Neural cell (in vitro differentiated cells): ENCODE measurements around the gene DNAJC5. TPM values are rescaled to one million over a fixed set of nuclear protein-coding genes. Genes with fewer than 3 reads are reported as not detected.

Source experiments
- H2AFZ ChIP-seq: fragments of 200-600, 300-800 bp; sonication (generic), shearing (Covaris generic); 2 replicates; pipeline ENCODE4 v1.6.0; 2014; ENCODE audit warnings: low read depth, mild to moderate bottlenecking, antibody characterized with exemption, low read length, moderate library complexity
- H3F3A ChIP-seq: fragments of 200-600 bp; shearing (Covaris generic); 2 replicates; pipeline ENCODE4 v1.6.1; 2016; ENCODE audit warnings: mild to moderate bottlenecking, moderate library complexity, mixed read lengths, antibody characterized with exemption, low read length; ENCODE audit not compliant: insufficient read depth, poor library complexity, severe bottlenecking
- H3K27ac ChIP-seq: fragments of 200-600, 300-800 bp; sonication (generic), shearing (Covaris generic); 2 replicates; pipeline ENCODE4 v1.5.1; 2014; ENCODE audit warnings: mild to moderate bottlenecking, low read length, moderate library complexity
- H3K27me3 ChIP-seq: fragments of 300-800, 200-600 bp; sonication (generic), shearing (Covaris generic); 2 replicates; pipeline ENCODE4 v1.6.0; 2014; ENCODE audit warnings: mild to moderate bottlenecking, low read depth, low read length, moderate library complexity; ENCODE audit not compliant: insufficient read depth
- H3K36me3 ChIP-seq: fragments of 300-800, 200-600 bp; sonication (generic), shearing (Covaris generic); 2 replicates; pipeline ENCODE4 v1.5.1; 2014; ENCODE audit warnings: mild to moderate bottlenecking, antibody characterized with exemption, low read length, moderate library complexity; ENCODE audit not compliant: insufficient read depth
- H3K4me2 ChIP-seq: fragments of 300-800, 200-600 bp; sonication (generic), shearing (Covaris generic); 2 replicates; pipeline ENCODE4 v1.6.0; 2014; ENCODE audit warnings: mild to moderate bottlenecking, low read length
- H3K4me3 ChIP-seq: fragments of 300-800, 200-600 bp; sonication (generic), shearing (Covaris generic); 2 replicates; pipeline ENCODE4 v1.5.1; 2014; ENCODE audit warnings: mild to moderate bottlenecking, low read length, moderate library complexity
- H3K79me2 ChIP-seq: fragments of 200-600 bp; shearing (Covaris generic); replicated peaks from 2 replicates; pipeline ENCODE4 v1.6.0; 2014; ENCODE audit warnings: mild to moderate bottlenecking, low read length, moderate library complexity; ENCODE audit not compliant: insufficient read depth
- H3K9ac ChIP-seq: fragments of 300-800, 200-600 bp; sonication (generic), shearing (Covaris generic); 2 replicates; pipeline ENCODE4 v1.6.1; 2016; ENCODE audit warnings: mild to moderate bottlenecking, low read length, mixed read lengths
- H3K9me2 ChIP-seq: fragments of 200-600 bp; shearing (Covaris generic); 2 replicates; pipeline ENCODE4 v1.6.1; 2016; ENCODE audit warnings: mild to moderate bottlenecking, low read length, mixed read lengths; ENCODE audit not compliant: insufficient read depth
- H3K9me3 ChIP-seq: fragments of 200-600, 300-800 bp; sonication (generic), shearing (Covaris generic); 2 replicates; pipeline ENCODE4 v1.6.1; 2016; ENCODE audit warnings: mild to moderate bottlenecking, mixed run types, low read length, moderate library complexity, mixed read lengths
- H4K20me1 ChIP-seq: fragments of 200-600 bp; shearing (Covaris generic); 2 replicates; pipeline ENCODE4 v1.6.1; 2016; ENCODE audit warnings: mild to moderate bottlenecking, mixed run types; ENCODE audit not compliant: insufficient read depth
- CTCF ChIP-seq: fragments of 450-650 bp; IDR thresholded peaks from 2 replicates; pipeline ENCODE4 v1.5.1; 2014; ENCODE audit warnings: antibody characterized with exemption, mild to moderate bottlenecking, moderate library complexity; ENCODE audit not compliant: poor library complexity, severe bottlenecking
- EP300 ChIP-seq: fragments of 450-650 bp; conservative IDR thresholded peaks from 2 replicates; pipeline ENCODE4 v1.6.1; 2014; ENCODE audit warnings: antibody characterized with exemption, mild to moderate bottlenecking, moderate library complexity; ENCODE audit not compliant: poor library complexity, severe bottlenecking
- EZH2 ChIP-seq: fragments of 200-600, 300-800 bp; shearing (Covaris generic), sonication (generic); IDR thresholded peaks from 2 replicates; pipeline ENCODE4 v1.6.1; 2014; ENCODE audit warnings: antibody characterized with exemption, low read length, borderline replicate concordance, mild to moderate bottlenecking; ENCODE audit not compliant: insufficient read depth, poor library complexity, severe bottlenecking
- MXI1 ChIP-seq: fragments of 450-650 bp; conservative IDR thresholded peaks from 2 replicates; pipeline ENCODE4 v1.6.1; 2014; ENCODE audit warnings: antibody characterized with exemption, mild to moderate bottlenecking; ENCODE audit not compliant: poor library complexity, severe bottlenecking
- POLR2AphosphoS5 ChIP-seq: IDR thresholded peaks from 2 replicates; pipeline ENCODE4 v1.6.1; 2012
- RAD21 ChIP-seq: fragments of 450-650 bp; conservative IDR thresholded peaks from 2 replicates; pipeline ENCODE4 v1.6.1; 2014; ENCODE audit warnings: antibody characterized with exemption, mild to moderate bottlenecking, moderate library complexity
- REST ChIP-seq: IDR thresholded peaks from 2 replicates; pipeline ENCODE4 v1.6.1; 2012; ENCODE audit warnings: borderline replicate concordance
- SMC3 ChIP-seq: fragments of 450-650 bp; conservative IDR thresholded peaks from 2 replicates; pipeline ENCODE4 v1.6.1; 2014; ENCODE audit warnings: antibody characterized with exemption, mild to moderate bottlenecking, moderate library complexity; ENCODE audit not compliant: poor library complexity
- TAF1 ChIP-seq: IDR thresholded peaks from 2 replicates; pipeline ENCODE4 v1.6.1; 2012; ENCODE audit warnings: low read depth
- polyA plus RNA-seq: library from polyadenylated mRNA; depleted of rRNA; stranded (reverse); fragments of >200 nt; gene quantifications from 2 replicates; pipeline ENCODE4 v1.2.3, GENCODE V29; 2014

The DNAJC5 gene
- polyA plus RNA-seq, 1 donor from 2014 or later: 82.8 TPM

- peaks cover 8% of the 10 kb centered on the region for H3K79me2 ChIP-seq
- H3K9me2 ChIP-seq: no peaks in the 10 kb centered on the region
- H3K9ac ChIP-seq: no peak overlapping the region
- no peak overlapping the region for H3K27ac ChIP-seq
- H3K4me3 ChIP-seq: no peak overlapping the region
- H3K4me2 ChIP-seq: no peak overlapping the region
- TF ChIP-seq RAD21 (no peak), EZH2 (no peak), TAF1 (no peak), SMC3 (no peak), MXI1 (no peak), POLR2AphosphoS5 (no peak), EP300 (no peak), REST (no peak), CTCF (no peak)
- no peaks in the 10 kb centered on the region for H3F3A ChIP-seq
- H3K9me3 ChIP-seq: no peaks in the 10 kb centered on the region
- no peak overlapping the region for H2AFZ ChIP-seq
- H3K36me3 ChIP-seq: no peaks in the 10 kb centered on the region
- no peaks in the 10 kb centered on the region for H4K20me1 ChIP-seq
- no peaks in the 10 kb centered on the region for H3K27me3 ChIP-seq
Measured at GRCh38 chr20:63964412-63964811, 69.5 kb downstream of the DNAJC5 start.

- TF ChIP-seq MXI1 (no peak), RAD21 (no peak), TAF1 (no peak), CTCF (no peak), SMC3 (no peak), EP300 (no peak), REST (no peak), EZH2 (no peak), POLR2AphosphoS5 (no peak)
- H3K27me3 ChIP-seq: no peaks in the 10 kb centered on the region
- H3K27ac ChIP-seq: no peak overlapping the region
- H3K36me3 ChIP-seq: no peaks in the 10 kb centered on the region
- H3F3A ChIP-seq: no peaks in the 10 kb centered on the region
- H4K20me1 ChIP-seq: no peaks in the 10 kb centered on the region
- H3K4me2 ChIP-seq: no peak overlapping the region
- no peak overlapping the region for H3K9ac ChIP-seq
- no peaks in the 10 kb centered on the region for H3K9me3 ChIP-seq
- no peak overlapping the region for H2AFZ ChIP-seq
- H3K79me2 ChIP-seq: peaks cover 8% of the 10 kb centered on the region
- H3K9me2 ChIP-seq: no peaks in the 10 kb centered on the region
- H3K4me3 ChIP-seq: no peak overlapping the region
Measured at GRCh38 chr20:63966172-63966943, 71.4 kb downstream of the DNAJC5 start.
